ENCODE results near the gene ESYT3.

DNA sequence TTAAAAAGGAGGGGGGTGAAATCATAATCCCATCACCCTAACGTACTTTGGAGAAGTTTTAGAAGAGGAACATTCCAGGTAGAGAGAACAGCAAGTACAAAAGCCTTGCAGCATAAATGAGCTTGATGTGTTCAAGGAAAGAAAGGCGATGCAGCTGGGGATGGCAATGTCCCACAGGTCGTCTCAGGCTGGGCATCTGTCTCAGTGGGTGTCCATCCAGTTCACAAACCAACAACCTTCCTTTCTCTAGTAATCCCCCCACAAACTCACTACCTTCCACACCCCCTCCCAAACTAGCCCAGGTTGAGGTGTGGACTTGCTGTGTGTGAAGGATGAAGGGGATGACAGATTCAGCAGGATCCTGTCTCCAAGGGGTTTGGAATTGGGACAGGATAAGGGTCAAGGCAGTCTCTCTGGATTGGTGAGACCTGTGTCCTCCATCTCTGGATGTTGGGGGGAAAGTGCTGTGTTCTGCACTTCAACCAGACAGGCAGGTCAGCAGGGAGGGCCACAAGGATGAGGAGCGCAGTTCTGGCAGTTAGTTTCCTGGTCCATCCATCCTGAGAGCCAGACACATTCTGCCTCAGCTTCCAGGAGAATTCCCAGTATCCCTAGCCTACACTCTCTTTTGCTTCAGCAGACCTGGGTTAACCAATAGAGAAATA is 1.7 kb upstream of the ESYT3 start:
- TF ChIP-seq, protein P1, sequence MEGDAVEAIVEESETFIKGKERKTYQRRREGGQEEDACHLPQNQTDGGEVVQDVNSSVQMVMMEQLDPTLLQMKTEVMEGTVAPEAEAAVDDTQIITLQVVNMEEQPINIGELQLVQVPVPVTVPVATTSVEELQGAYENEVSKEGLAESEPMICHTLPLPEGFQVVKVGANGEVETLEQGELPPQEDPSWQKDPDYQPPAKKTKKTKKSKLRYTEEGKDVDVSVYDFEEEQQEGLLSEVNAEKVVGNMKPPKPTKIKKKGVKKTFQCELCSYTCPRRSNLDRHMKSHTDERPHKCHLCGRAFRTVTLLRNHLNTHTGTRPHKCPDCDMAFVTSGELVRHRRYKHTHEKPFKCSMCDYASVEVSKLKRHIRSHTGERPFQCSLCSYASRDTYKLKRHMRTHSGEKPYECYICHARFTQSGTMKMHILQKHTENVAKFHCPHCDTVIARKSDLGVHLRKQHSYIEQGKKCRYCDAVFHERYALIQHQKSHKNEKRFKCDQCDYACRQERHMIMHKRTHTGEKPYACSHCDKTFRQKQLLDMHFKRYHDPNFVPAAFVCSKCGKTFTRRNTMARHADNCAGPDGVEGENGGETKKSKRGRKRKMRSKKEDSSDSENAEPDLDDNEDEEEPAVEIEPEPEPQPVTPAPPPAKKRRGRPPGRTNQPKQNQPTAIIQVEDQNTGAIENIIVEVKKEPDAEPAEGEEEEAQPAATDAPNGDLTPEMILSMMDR (IDR thresholded peaks at IDR 0.05): no peak
- TF ChIP-seq POLR2AphosphoS5 (IDR thresholded peaks at IDR 0.05; ENCODE audit: insufficient read depth in 1 of 2, low read depth in 1 of 2): no peak
- TF ChIP-seq POLR2A (IDR thresholded peaks at IDR 0.05): no peak

Measured in vagina (tissue), 2 donors.